HTR-8/SVneo (cell line): ENCODE data around the gene ISG20L2.

ENCODE experiments used
- DNase-seq: peaks from one replicate; pipeline ENCODE4 v3.0.0; 2011; ENCODE audit warnings: low spot score, mixed read lengths; ENCODE audit not compliant: insufficient read length
- FAIRE-seq: peaks from 2 replicates; lab custom pipeline; 2011; peaks lifted over from hg19 to GRCh38; lab: Jason Lieb, UNC

The ISG20L2 gene

GRCh38 chr1:156709031-156709430, 19.5 kb downstream of the ISG20L2 start:
- FAIRE-seq (no peak), DNase-seq (no peak)

GRCh38 chr1:156708218-156708661, 20.3 kb downstream of the ISG20L2 start:
- DNase-seq = no peak
- no peak for FAIRE-seq

GRCh38 chr1:156707417-156708217, 20.9 kb downstream of the ISG20L2 start:
- FAIRE-seq (no peak), DNase-seq (no peak)

GRCh38 chr1:156706657-156707416, 21.7 kb downstream of the ISG20L2 start:
- FAIRE-seq = no peak
- DNase-seq = no peak

GRCh38 chr1:156705918-156706656, 22.5 kb downstream of the ISG20L2 start:
- DNase-seq = no peak
- no peak for FAIRE-seq

- FAIRE-seq (no peak), DNase-seq (no peak)
Observed at GRCh38 chr1:156705321-156705917, 23.1 kb downstream of the ISG20L2 start, which contains the start of gene CRABP2. TSS of gene CRABP2 (minus strand) at chr1:156705583. CDS start at chr1:156705446, 137 bp downstream.

- DNase-seq (no peak), FAIRE-seq (no peak)
Observed at GRCh38 chr1:156704930-156705320, 23.6 kb downstream of the ISG20L2 start.

- FAIRE-seq = no peak
- DNase-seq = no peak
Observed at GRCh38 chr1:156704166-156704711, 24.3 kb downstream of the ISG20L2 start.

GRCh38 chr1:156703741-156704140, 24.8 kb downstream of the ISG20L2 start:
- no peak for FAIRE-seq

GRCh38 chr1:156703336-156703735, 25.2 kb downstream of the ISG20L2 start:
- DNase-seq = no peak
- FAIRE-seq = no peak

More at GRCh38 chr1:156703741-156704140, 24.8 kb downstream of the ISG20L2 start:
- no peak for DNase-seq

GRCh38 chr1:156700736-156701531, 27.6 kb downstream of the ISG20L2 start:
- DNase-seq (no peak), FAIRE-seq (no peak)

GRCh38 chr1:156698995-156699394, 29.6 kb downstream of the ISG20L2 start:
- no peak for FAIRE-seq

GRCh38 chr1:156697481-156697880, 31.1 kb downstream of the ISG20L2 start:
- FAIRE-seq (no peak), DNase-seq (no peak)

More at GRCh38 chr1:156698995-156699394, 29.6 kb downstream of the ISG20L2 start:
- DNase-seq = no peak

GRCh38 chr1:156696755-156697154, 31.8 kb downstream of the ISG20L2 start:
- FAIRE-seq (no peak), DNase-seq (no peak)

GRCh38 chr1:156694690-156694962, 33.9 kb downstream of the ISG20L2 start:
- FAIRE-seq (no peak), DNase-seq (no peak)

- FAIRE-seq (no peak), DNase-seq (no peak)
Observed at GRCh38 chr1:156693848-156694689, 34.5 kb downstream of the ISG20L2 start.

- DNase-seq (no peak), FAIRE-seq (no peak)
Observed at GRCh38 chr1:156692925-156693847, 35.4 kb downstream of the ISG20L2 start.
